Right cardiac atrium (tissue), 5 donors: ENCODE results near the gene CDV3. TPM values are rescaled to one million over a fixed set of nuclear protein-coding genes. Genes with fewer than 3 reads are reported as not detected.
A peak's percentile ranks its signal among the peaks of the same experiment; 100 is the strongest.
"Not testable (repeated sequence)": the region's sequence is repeated elsewhere in the genome, so short reads cannot be mapped to it uniquely, and the experiment has no call there.

Experiments used
- ATAC-seq, 2 donors: fragments of 200-7000 bp; cut with Tn5 transposase; one replicate each; pipeline versions ENCODE4 v1.8.0 to v1.9.1; 2020; ENCODE audit warnings: moderate library complexity in 2 of 2, mild to moderate bottlenecking in 1 of 2
- DNase-seq, 3 donors: peaks; one replicate each; pipeline ENCODE4 v3.0.0-alpha.2; 2020
- H3K27ac ChIP-seq: one replicate; pipeline ENCODE4 v1.5.1; 2013; ENCODE audit warnings: mild to moderate bottlenecking, low read length, control low read depth, moderate library complexity
- H3K27me3 ChIP-seq: one replicate; pipeline ENCODE4 v1.6.1; 2013; ENCODE audit not compliant: control insufficient read depth, insufficient read depth
- H3K4me1 ChIP-seq: one replicate; pipeline ENCODE4 v1.6.1; 2013; ENCODE audit warnings: low read length; ENCODE audit not compliant: control insufficient read depth, insufficient read depth
- H3K4me3 ChIP-seq: one replicate; pipeline ENCODE4 v1.5.1; 2013; ENCODE audit warnings: low read length, control low read depth
- H3K9me3 ChIP-seq: one replicate; pipeline ENCODE4 v1.6.1; 2013; ENCODE audit warnings: low read length; ENCODE audit not compliant: control insufficient read depth
- WGBS: extraction: QIAGEN DNeasy Blood & Tissue Kit; methylation state at CpG from one replicate; pipeline ENCODE4 v1.1.7; 2013; 5-methylcytosine and 5-hydroxymethylcytosine counted together
- intact Hi-C, 4 donors: fragments of 100-400 bp; cut with DNase I; formaldehyde crosslinking; loops; one replicate each; pipeline versions ENCODE4 v1.11.0 to v1.14.0; 2022 to 2023
- long read RNA-seq, 4 donors: library from polyadenylated mRNA; unstranded; transcript quantifications; one replicate each; pipeline ENCODE4 v2.0.0, GENCODE V29; 2020 to 2021
- polyA plus RNA-seq: library from polyadenylated mRNA; stranded (reverse); fragments of 200-250 nt; gene quantifications from one replicate; pipeline ENCODE4 v1.2.3, GENCODE V29; 2013
- total RNA-seq, 4 donors: library from RNA; stranded (reverse); fragmentation: NEBNext Ultra II Directional; extraction: Animal tissue kit (Norgen Biotek cat#: 25700); gene quantifications; one replicate each; pipeline ENCODE4 v1.2.1, GENCODE V29; 2021
- donor health status: healthy with polysubstance abuse.
- donor health status: DM: no; HTN: yes; CAD: no.
- donor health status: DM: no; HTN: no; CAD: no.
- donor health status: DM: no; HTN: yes; CAD: no; lungs with severe emphysema.
- donor health status: DM: yes; HTN: yes; CAD: no.

The CDV3 gene
- 100 to 1,000 TPM; 107 to 145 (median 125) TPM for total RNA-seq
- 40.2 TPM for polyA plus RNA-seq
- long read RNA-seq, donor 1, transcript CDV3-201 (5 exons, 3,307 nt), result minor isoform, 27 of 135 reads
- long read RNA-seq, donor 1, transcript CDV3-203 (5 exons, 955 nt), result major isoform, 43 of 135 reads
- long read RNA-seq, donor 1, partial matches to known transcripts, result 6 of 135 reads
- long read RNA-seq, donor 1, other reads (novel, unspliced or antisense), result 59 of 135 reads
- long read RNA-seq, donor 2, transcript CDV3-203 (5 exons, 955 nt), result major isoform, 33 of 78 reads
- long read RNA-seq, donor 2, transcript CDV3-201 (5 exons, 3,307 nt), result minor isoform, 8 of 78 reads
- long read RNA-seq, donor 2, partial matches to known transcripts, result 1 of 78 reads
- long read RNA-seq, donor 2, other reads (novel, unspliced or antisense), result 36 of 78 reads
- long read RNA-seq, donor 3, transcript CDV3-203 (5 exons, 955 nt), result major isoform, 5 of 55 reads
- long read RNA-seq, donor 3, partial matches to known transcripts, result 15 of 55 reads
- long read RNA-seq, donor 3, other reads (novel, unspliced or antisense), result 30 of 55 reads
- long read RNA-seq, donor 4, transcript CDV3-201 (5 exons, 3,307 nt), result minor isoform, 14 of 80 reads
- long read RNA-seq, donor 4, transcript CDV3-203 (5 exons, 955 nt), result major isoform, 34 of 80 reads
- long read RNA-seq, donor 4, partial matches to known transcripts, result 5 of 80 reads
- long read RNA-seq, donor 4, other reads (novel, unspliced or antisense), result 27 of 80 reads

GRCh38 chr3:133573629-133574194 is at the start of gene CDV3:
TSS of gene CDV3 (plus strand) at chr3:133573686. CDS start at chr3:133574045, 359 bp downstream.
- Histone ChIP-seq H3K9me3 (no peaks in the 10 kb centered on the region), H3K27me3 (no peaks in the 10 kb centered on the region), H3K4me1 (peaks cover 6% of the 10 kb centered on the region), H3K4me3 (peak within 1 kb of the TSS; percentile 95), H3K27ac (peak within 1 kb of the TSS; percentile 98)
- intact Hi-C loops, result loop anchor here in 2 of 4 donors (10.0 kb wide), 2 partner anchors 109 to 849 kb away; partner anchors contain the start of gene NPHP3 (in 2 of the 2)
- ATAC-seq (peak; percentile 17 to 26), DNase-seq (no peak)
- WGBS, result under 1% methylated on average over 80 of the region's 81 CpGs

- H3K27me3 ChIP-seq, H3K9me3 ChIP-seq, intact Hi-C loops, H3K4me3 ChIP-seq, H3K27ac ChIP-seq, DNase-seq, H3K4me1 ChIP-seq: not testable (repeated sequence)
- ATAC-seq, result peak in 1 of 2 donors; percentile 77
- 52% methylated on average over 3 of the region's 3 CpGs for WGBS
Observed at GRCh38 chr3:133523758-133524157, 49.7 kb upstream of the CDV3 start.

GRCh38 chr3:133525435-133525834 is 48.1 kb upstream of the CDV3 start:
- Histone ChIP-seq H3K27ac (no peak overlapping the region), H3K4me1 (no peaks in the 10 kb centered on the region), H3K27me3 (no peaks in the 10 kb centered on the region), H3K9me3 (no peaks in the 10 kb centered on the region), H3K4me3 (no peak overlapping the region)
- intact Hi-C loops, result no loop called here
- DNase-seq (no peak), ATAC-seq (no peak)

GRCh38 chr3:133527081-133527715 is 46.3 kb upstream of the CDV3 start:
- Histone ChIP-seq H3K9me3 (no peaks in the 10 kb centered on the region), H3K4me1 (no peaks in the 10 kb centered on the region), H3K27me3 (no peaks in the 10 kb centered on the region), H3K4me3 (no peak overlapping the region), H3K27ac (no peak overlapping the region)
- no peak for ATAC-seq
- intact Hi-C loops, result no loop called here
- no peak for DNase-seq
- WGBS, result 65% methylated on average over 6 of the region's 6 CpGs

GRCh38 chr3:133529809-133530208 is 43.7 kb upstream of the CDV3 start:
- ATAC-seq, result no peak
- H3K27me3 ChIP-seq, result no peaks in the 10 kb centered on the region
- no peaks in the 10 kb centered on the region for H3K9me3 ChIP-seq
- H3K4me3 ChIP-seq, result no peak overlapping the region
- no peak for DNase-seq
- WGBS, result 97% methylated on average over 2 of the region's 2 CpGs
- H3K27ac ChIP-seq, result no peak overlapping the region
- intact Hi-C loops, result no loop called here
- no peaks in the 10 kb centered on the region for H3K4me1 ChIP-seq

- no peak overlapping the region for H3K4me3 ChIP-seq
- no peaks in the 10 kb centered on the region for H3K9me3 ChIP-seq
- 60% methylated on average over 5 of the region's 5 CpGs for WGBS
- intact Hi-C loops, result no loop called here
- no peaks in the 10 kb centered on the region for H3K4me1 ChIP-seq
- no peaks in the 10 kb centered on the region for H3K27me3 ChIP-seq
- no peak for ATAC-seq
- no peak for DNase-seq
- no peak overlapping the region for H3K27ac ChIP-seq
Observed at GRCh38 chr3:133531981-133532380, 41.5 kb upstream of the CDV3 start.

GRCh38 chr3:133532951-133533350 is 40.5 kb upstream of the CDV3 start:
- no peak overlapping the region for H3K4me3 ChIP-seq
- DNase-seq (no peak), ATAC-seq (no peak)
- no peaks in the 10 kb centered on the region for H3K4me1 ChIP-seq
- 79% methylated on average over 5 of the region's 5 CpGs for whole genome bisulfite sequencing
- no peaks in the 10 kb centered on the region for H3K27me3 ChIP-seq
- H3K27ac ChIP-seq, result no peak overlapping the region
- no peaks in the 10 kb centered on the region for H3K9me3 ChIP-seq
- intact Hi-C loops, result no loop called here

GRCh38 chr3:133535971-133536881 is 37.3 kb upstream of the CDV3 start:
- DNase-seq, result peak in 1 of 3 donors; percentile 57
- intact Hi-C loops, result no loop called here
- Histone ChIP-seq H3K4me3 (no peak overlapping the region), H3K9me3 (no peaks in the 10 kb centered on the region), H3K27ac (peak overlapping the region; percentile 14), H3K4me1 (no peaks in the 10 kb centered on the region), H3K27me3 (no peaks in the 10 kb centered on the region)
- WGBS, result 4% methylated on average over 1 of the region's 1 CpG
- peak; percentile 74 to 85 for ATAC-seq

GRCh38 chr3:133537131-133537530 is 36.4 kb upstream of the CDV3 start:
- 96% methylated on average over 11 of the region's 11 CpGs for WGBS
- H3K27ac ChIP-seq, DNase-seq, H3K9me3 ChIP-seq, H3K27me3 ChIP-seq, H3K4me3 ChIP-seq, intact Hi-C loops, ATAC-seq, H3K4me1 ChIP-seq: not testable (repeated sequence)

- 94% methylated on average over 2 of the region's 2 CpGs for WGBS
- H3K27me3 ChIP-seq, result no peaks in the 10 kb centered on the region
- no peak for ATAC-seq
- H3K9me3 ChIP-seq, result no peaks in the 10 kb centered on the region
- intact Hi-C loops, result no loop called here
- H3K27ac ChIP-seq, result no peak overlapping the region
- no peaks in the 10 kb centered on the region for H3K4me1 ChIP-seq
- H3K4me3 ChIP-seq, result no peak overlapping the region
- no peak for DNase-seq
Observed at GRCh38 chr3:133538154-133538553, 35.3 kb upstream of the CDV3 start.
